Measurements from ENCODE around the gene SUPT5H.

SUPT5H gene

DNA sequence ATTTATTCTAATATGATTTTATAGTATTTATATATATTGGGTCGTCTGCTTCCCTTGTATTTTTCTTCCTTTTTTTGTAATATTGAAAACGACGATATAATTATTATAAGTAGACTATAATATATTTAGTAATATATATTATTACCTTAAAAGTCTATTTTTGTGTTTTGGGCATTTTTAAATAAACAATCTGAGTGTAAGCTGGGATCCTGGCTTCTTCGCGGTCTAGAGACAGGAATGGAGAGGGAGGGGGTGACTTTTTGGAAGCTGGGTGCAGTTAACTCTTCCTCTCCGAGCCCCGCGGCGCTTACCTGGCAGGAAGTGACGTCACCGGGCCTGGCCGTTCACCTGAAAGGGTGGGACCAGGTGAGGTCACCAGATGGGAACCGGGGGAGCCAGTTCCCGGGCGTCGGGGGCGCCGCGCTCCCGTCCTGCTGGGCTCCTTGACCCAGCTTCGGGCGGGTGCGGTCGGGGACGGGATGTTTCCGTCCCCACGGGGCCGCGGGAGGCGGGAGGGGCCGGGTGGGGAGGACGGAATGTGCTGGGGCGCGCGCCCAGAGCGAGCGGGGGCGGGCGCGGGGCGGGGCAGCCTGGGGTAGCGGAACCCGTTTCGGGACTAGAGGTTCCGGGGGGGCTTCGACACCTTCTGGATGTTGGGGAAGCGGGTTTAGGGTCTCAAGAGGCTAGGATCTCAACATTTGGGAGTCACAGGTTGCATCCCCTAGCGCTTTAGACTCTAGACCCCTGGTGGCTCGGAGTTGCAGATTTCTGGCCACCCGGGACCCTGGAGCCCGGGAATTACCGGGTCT, 36.0 kb upstream of the SUPT5H start:
- DNase-seq, result peak; percentile 96

DNA sequence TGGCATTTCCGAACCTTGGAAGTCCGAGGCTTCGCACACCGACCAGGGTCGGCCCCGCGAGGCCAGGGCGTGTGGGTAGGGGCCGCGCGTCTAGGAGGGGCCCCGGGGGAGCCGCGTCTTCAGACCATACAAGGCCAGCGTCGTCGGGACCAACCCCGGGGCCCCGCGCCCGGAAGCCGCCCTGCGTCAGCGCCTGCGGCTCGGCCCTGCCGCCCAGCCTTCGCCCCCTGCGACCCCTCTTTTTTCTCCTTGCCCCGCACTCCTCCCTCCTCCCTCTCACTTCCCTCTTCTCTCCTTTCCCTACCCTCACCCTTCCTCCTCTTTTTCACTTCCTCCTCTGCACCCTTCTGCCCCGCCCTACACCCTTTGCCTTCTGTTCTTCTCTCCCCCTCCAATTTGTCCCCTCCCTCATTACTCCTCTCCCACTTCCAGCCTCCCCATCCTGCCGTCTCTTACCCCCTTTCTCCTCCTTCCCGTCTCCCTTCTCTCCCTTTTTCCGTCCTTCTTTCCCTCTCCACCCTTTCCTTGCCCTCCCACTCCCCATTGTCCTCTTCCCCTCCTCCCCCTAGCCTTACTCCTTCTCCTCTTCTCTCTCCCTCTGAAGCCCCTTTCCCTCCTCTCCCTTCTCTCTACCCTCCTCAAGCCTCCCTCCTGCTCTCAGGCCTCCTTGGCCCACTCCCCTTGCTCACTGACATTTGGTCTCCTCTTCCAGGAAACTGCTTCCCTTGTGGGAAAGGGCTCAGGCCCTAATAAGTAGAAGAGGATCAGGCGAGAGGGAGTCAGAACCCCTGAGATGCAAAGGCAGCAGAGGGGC, 35.2 kb upstream of the SUPT5H start:
- DNase-seq, result peak; percentile 29

DNA sequence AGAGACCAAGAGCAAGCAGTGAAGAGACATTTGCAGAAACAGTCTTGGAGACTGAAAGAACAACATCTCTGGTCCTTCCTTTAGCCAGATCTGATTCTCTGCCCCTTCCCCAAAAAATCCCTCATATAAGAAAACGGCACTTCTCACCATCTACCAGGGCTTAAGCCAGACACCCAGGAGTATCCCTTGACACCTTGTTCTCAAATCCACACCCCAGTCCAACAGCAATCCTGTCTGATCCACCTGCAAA, 34.6 kb upstream of the SUPT5H start:
- DNase-seq, result no peak

DNA sequence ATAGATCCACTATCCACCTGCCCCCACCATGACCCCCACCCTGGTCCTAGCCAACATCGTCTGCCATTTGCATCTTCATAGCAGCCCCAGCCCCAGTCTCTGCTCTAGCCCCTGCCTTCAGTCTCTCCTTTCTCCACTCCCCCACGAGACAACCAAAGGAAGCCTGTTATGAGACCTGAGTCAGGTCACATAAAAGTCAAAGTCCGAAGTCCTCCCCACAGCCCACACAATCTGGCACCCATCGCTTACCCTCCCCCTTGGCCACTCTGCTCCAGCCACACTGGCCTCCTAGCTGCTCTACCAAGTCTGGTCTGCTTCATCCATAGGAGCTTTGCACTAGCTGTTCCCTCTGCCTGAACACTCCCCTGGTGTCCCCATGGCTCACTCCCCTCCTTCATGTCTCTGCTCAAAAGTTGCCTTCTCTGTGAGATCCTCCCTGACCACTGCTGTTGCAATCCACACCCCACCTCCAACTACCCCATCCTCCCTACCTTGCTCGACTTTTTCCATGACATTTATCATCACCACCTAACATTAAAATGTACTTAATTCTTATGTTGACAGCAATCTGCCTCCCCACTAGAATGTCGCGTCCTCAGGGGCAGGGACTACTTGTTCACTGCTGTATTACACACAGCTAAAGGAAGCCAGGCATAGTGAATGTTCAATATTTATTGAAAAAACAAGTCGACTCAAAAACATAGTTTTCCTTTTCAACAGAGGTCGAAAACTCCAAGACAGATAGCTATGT, 34.1 kb upstream of the SUPT5H start:
- DNase-seq, result no peak

DNA sequence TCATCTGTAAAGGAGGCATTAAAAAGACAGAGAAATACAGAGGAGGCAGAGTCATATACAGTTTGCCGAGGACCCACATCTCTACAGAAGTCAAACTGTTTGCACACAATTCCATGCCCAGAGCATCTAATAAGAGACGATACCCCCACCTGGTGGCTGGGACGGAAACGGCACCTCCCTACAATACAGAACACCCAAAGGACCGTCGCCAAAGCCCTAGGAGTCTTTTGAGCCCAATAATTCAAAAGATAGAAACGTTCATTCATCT, 33.6 kb upstream of the SUPT5H start:
- peak; percentile 89 for DNase-seq

DNA sequence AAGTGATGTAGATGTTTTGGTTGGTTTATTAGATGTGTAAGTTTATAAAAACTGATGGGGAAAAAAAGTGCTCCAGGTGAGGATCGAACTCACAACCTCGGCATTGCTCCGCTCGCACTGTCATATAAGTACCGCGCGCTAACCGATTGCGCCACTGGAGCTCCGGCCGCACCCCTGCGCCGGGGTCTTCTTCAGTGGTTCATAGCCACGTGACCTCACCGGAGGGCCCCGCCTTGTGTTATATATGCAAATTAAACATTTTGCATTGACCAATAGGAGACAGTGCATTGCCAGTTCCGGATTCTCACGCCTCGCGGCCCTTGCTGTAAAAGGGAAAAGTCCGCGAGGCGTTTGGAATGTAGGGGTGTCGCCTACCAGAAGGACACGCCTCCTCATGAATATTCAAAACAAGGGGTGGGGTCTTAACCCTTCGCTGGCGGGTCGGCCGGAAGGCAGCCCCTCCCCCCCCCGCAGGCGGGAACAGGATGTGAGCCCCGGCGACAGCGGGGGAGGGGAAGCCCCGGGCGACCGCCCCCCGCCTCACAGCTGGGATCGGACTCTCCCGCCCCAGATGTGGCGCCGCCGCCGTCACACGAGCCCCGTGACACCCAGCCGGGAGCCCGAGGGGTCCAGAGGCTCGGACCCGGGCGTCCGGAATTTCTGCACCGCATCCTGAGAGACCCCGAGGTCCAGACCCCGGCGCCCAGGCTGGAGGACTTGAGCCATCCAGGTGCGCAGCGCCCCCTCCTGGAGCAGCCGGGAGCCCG, 33.1 kb upstream of the SUPT5H start, which contains the start of gene PLEKHG2:
PLEKHG2 (plus strand) TSS at position 570 of the 767 bp plus-strand sequence. CDS start 1,418 bp downstream, outside the sequence.
- DNase-seq, result peak; percentile 99

DNA sequence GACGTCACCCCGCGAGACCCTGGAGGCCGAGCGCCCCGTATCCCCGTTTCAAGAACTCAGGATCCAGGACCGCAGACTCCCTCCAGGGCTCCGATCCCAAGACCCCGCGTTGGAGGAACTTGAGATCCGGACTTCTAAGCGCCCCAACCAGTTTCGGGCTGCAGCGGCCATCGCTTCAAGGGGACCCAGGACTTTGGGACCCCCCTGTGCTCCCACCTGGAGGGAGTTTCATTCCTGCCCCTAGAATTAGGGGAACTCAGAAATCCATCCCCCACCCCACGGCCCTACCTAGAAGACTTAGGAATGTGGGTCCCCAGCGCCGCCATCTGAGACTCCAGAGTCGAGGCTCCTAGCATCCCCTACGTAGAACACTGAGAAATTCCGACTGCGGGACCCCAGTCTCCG, 32.5 kb upstream of the SUPT5H start:
- no peak for DNase-seq

DNA sequence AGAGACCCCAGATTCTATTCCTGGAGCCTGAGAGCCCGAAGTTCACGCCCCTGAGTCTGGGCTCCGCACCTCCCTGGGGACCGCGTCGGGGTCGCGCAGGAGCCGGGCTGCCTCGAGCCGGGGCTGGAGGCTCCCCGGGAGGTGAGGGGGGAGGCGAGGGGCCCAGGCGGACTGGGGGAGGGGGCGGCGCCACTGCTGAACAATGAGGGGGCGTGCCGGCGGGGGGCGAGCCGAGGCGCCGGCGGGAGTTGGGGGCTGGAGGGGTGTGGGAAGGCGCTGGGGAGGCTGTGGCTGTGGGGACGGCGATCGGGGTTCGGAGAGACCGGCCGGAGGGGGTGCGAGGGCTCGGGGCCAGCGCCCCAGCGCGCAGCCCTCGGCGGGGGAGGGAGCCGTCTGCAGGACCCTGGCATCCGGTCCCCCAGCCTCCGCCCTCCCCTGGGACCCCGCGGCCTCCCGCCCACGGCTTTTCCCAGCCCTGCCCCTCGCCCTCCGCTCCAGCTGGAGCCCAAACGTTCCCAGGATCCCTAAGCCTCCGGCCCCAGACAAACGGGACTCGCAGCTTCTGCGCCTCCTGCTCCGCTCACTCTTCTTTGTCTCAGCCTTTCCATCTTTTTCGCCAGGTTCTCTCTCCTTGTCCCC, 32.0 kb upstream of the SUPT5H start:
- peak; percentile 41 for DNase-seq

DNA sequence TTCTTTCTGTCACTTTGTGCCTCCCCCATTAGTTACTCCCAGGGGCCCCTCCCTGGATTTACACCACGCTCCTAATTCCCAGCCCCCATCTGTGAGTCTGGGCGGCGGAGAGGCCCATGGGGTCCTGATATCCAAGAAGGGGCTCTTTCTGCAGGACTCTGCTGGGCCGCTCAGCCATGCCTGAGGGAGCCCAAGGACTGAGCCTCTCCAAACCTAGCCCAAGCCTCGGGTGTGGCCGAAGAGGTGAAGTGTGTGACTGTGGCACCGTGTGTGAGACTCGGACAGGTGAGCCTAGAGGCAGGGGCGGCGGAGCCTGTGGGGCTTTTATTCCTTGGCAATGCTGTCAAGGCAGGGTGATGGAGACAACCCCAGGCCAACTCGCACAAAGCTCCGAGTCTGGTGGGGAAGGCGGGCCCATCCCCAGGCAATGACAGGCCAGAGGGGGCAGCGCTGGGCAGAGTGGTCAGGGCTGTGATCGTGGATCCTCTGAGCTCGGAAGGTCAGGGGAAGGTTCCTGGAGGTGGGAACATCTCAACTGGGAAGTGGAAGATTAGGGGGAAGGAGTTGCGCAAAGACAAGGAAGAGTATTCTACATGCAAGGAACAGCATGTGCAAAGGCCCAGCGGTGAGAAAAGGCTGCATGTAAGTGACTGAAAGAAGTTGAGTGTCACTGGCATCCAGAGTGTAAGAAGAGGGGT, 31.3 kb upstream of the SUPT5H start:
- DNase-seq, result no peak

DNA sequence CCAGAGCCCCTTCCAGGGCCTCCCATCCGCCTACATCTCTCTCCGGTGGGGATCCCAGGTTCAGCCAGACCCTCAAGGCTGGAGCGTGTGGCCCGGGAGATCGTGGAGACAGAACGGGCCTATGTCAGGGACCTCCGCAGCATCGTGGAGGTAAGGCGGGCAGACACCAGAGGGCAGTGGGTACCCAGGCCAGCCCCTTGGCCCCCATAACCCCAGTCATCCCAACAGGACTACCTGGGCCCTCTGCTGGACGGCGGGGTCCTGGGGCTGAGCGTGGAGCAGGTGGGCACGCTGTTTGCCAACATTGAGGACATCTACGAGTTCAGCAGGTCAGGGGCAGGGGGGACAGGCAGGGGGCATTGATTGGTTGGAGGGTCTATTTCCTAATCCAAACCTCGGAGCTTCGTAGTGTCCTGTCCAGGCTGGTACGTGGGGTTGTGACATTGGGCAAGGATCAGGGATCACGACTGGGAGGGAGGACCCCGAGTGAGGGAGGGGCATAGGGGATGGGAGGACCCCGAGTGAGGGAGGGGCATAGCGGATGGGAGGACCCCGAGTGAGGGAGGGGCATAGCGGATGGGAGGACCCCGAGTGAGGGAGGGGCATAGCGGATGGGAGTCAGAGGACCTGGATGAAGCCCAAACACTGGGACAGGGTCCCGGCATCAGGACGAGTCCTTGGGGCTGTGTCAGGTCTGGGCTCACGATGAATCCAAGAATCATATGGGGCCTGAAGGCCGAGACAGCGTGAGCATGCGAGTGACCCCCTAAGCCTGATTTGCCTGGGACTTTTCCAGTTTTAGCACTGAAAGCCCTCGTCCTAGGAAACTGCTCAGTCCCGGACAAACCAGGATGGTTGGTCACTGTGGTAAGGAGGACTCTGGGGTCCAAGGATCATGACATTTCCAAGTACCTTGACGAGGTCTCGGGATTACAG, 30.0 kb upstream of the SUPT5H start:
- DNase-seq, result no peak

DNA sequence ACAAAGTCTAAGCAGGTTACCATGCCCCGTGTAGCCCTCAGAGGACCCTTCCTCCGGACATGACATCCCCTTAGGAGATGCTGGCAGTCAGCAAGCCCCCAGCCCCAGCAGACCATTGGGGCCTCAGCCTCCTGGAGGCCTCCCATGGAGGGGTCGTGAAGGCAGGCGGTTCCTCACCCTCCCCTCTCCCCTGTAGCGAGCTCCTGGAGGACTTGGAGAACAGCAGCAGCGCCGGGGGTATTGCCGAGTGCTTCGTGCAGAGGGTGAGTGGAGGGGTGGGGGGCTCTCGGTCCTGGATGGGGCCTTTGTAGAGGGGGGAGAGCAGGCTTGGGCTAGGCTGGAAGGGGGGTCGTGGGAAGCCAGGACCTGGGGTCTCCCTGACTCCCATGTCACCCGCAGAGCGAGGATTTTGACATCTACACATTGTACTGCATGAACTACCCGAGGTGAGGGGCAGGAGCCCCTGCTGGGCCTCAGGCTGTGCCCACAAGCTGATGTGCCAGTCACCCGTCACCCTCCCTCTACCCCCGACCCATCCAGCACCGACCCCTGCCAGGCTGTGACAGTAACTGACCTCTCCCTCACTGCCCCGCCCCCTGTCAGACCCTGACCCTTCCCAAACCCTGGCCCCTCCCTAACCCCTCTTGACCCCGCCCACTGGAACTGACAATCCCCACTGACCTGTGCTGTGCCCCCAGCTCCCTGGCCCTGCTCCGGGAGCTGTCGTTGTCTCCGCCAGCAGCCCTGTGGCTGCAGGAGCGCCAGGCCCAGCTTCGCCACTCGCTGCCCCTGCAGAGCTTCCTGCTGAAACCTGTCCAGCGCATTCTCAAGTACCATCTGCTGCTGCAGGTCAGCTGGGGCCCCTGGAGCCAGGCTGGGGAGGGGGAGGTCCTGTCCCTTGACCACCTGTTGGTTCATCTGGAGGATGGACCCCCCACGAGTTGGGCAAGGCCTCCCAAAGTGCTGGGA, 28.9 kb upstream of the SUPT5H start:
- no peak for DNase-seq

DNA sequence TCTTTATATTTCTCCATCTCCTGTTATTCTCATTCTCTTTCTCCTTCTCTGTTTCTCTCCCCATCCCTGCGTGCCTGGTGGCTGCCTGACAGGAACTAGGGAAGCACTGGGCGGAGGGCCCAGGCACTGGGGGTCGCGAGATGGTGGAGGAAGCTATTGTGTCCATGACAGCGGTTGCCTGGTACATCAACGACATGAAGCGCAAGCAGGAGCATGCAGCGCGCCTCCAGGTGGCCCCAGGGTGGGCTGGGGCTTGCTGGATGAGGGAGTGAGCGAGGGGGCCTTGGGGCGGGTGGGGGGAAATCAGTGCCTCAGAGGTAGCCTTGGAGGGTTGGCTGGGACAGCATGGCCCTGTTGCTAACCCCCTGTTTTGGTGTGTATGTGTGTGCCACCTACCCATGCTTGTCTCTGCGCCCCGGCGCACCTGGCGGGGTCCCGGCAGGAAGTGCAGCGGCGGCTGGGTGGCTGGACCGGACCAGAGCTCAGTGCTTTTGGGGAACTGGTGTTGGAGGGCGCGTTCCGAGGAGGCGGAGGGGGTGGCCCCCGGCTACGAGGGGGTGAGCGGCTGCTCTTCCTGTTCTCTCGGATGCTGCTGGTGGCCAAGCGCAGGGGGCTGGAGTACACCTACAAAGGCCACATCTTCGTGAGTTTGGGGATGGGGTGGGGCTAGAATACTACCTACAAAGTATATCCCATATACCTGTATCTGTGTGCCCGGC, 27.8 kb upstream of the SUPT5H start:
- DNase-seq, result no peak

DNA sequence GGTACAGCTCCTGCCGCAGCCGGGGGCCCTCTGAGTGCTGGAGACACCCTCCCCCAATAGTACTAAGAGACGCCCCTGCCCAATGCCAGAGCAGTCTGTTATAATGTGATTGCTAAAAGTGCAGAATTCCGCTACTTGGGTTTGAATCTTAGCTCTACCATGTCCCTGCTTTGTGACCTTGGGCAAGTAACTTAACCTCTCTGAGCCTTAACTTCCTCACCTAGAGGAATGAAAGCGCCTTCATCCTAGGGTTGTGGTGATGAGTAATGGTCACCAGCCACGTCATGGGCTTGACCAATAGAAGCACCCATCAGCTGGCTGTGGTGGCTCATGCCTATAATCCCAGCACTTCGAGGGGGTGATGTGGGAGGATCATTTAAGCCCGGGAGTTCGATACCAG, 26.4 kb upstream of the SUPT5H start:
- DNase-seq, result no peak

DNA sequence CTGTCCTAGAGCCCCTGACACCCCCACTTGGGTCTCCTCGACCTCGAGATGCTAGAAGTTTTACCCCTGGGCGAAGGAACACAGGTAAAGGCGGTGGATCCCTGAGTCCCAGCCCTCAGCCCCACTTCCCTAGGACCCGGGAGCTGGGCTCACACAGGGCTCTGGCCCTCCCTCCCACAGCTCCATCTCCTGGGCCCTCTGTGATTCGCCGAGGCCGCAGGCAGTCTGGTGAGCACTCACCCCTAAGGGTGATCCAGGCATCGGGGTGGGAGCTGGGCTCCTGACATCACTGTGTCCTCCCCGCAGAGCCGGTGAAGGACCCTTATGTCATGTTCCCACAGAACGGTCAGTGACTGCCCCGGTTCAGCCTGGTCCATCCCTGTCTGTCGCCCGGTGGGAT, 24.6 kb upstream of the SUPT5H start:
- no peak for DNase-seq

DNA sequence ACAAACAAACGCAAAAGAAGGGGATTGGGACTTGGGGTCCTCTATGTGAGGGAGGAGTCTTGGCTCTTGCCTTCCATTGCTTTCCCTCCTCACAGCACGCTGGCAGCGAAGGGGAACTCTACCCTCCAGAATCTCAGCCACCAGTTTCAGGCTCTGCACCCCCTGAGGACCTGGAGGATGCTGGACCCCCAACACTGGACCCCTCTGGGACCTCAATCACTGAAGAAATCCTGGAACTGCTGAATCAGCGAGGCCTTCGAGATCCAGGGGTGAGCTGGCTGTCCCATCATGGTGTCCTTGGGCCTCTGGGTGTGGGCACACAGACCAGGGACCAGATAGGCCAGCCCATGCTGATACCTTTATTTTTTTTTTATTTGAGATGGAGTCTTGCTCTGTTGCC, 23.4 kb upstream of the SUPT5H start:
- DNase-seq, result no peak

DNA sequence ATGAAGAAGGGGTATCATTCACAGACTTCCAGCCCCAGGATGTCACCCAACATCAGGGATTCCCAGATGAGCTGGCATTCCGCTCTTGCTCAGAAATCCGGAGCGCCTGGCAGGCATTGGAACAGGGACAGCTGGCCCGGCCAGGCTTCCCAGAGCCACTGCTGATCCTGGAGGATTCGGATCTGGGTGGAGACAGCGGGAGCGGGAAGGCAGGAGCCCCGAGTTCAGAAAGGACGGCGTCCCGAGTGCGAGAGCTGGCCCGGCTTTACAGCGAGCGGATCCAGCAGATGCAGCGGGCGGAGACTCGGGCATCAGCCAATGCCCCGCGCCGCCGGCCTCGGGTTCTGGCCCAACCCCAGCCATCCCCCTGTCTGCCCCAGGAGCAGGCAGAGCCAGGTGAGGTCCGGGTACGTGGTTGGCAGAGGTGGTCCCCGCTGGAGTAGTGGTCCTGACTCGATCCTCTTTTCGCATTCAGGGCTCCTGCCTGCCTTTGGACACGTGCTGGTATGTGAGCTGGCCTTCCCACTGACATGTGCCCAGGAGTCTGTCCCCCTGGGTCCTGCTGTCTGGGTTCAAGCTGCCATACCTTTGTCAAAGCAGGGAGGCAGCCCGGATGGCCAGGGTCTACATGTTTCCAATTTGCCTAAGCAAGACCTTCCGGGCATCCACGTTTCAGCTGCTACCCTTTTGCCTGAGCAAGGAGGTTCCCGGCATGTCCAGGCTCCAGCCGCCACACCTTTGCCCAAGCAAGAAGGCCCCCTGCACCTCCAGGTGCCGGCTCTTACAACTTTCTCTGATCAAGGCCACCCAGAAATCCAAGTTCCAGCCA, 21.9 kb upstream of the SUPT5H start:
- DNase-seq, result no peak

DNA sequence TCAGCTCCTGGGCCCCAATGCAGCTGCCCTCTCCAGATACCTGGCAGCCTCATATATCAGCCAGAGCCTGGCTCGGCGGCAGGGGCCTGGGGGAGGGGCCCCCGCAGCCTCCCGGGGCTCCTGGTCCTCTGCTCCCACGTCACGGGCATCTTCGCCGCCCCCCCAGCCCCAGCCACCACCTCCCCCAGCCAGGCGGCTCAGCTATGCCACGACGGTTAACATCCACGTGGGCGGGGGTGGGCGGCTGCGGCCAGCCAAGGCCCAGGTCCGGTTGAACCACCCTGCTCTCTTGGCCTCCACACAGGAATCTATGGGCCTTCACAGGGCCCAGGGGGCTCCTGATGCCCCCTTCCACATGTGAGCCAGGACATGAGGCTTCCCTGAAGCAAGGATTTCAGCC, 20.4 kb upstream of the SUPT5H start:
- DNase-seq, result no peak

DNA sequence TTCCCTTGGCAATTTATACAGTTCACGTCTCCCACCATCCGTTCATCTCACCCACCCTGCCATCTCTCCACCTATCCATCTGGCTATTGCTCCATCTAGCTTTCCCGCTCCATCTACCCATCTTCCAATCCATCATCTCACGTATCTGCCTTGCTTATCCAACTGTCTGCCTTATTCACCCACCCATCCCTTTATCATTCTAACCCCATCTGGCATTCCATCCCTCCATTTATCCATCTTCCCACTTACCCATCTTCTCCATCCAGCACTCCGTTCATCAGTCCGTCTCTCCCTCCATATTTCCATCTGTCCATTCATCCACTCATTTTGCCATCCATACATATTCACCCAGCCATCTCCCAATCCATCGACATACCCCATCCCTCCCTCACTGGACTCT, 19.6 kb upstream of the SUPT5H start:
- no peak for DNase-seq

All from NCI-H1105 treated with DMSO at 0.1 percent for 48 hours (cell line).